SU-DHL-6 (cell line): ENCODE data around the gene HERC3.

Experiments used
- CTCF ChIP-seq: fragments of 200-600 bp; sonication (generic); IDR thresholded peaks from one replicate; pipeline ENCODE4 v1.5.1; 2017; ENCODE audit warnings: antibody characterized with exemption, mild to moderate bottlenecking, low read length, moderate library complexity; ENCODE audit not compliant: insufficient read depth, poor library complexity, severe bottlenecking
- EZH2phosphoT487 ChIP-seq: fragments of 200-600 bp; sonication (generic), shearing (Covaris generic); conservative IDR thresholded peaks from 2 replicates; pipeline ENCODE4 v1.6.1; 2018; ENCODE audit warnings: mild to moderate bottlenecking, antibody characterized with exemption, low read length, moderate library complexity, mixed read lengths

- no peak for TF ChIP-seq CTCF
- TF ChIP-seq EZH2phosphoT487 = no peak
Observed at GRCh38 chr4:88616275-88617150, 24.2 kb downstream of the HERC3 start.
